HepG2 (cell line): ENCODE data around the gene DIAPH1. TPM values are rescaled to one million over a fixed set of nuclear protein-coding genes. Genes with fewer than 3 reads are reported as not detected.
A peak's percentile ranks its signal among the peaks of the same experiment; 100 is the strongest.

Experiments used
- ATAC-seq: fragments of 200-7000 bp; cut with Tn5 transposase; 3 replicates; pipeline ENCODE4 v1.9.1; 2020; ENCODE audit warnings: mild to moderate bottlenecking, moderate library complexity
- BruUV-seq: library from RNA; stranded (reverse); fragments of 400-500 nt; replicated peaks from 2 replicates; lab custom pipeline; 2021; lab: Mats Ljungman, UMichigan
- CTCF ChIA-PET: fragments of 300-600 bp; formaldehyde crosslinking; extraction: SDS; loops from one replicate; lab custom pipeline; 2021; ENCODE audit warnings: low total read pairs, inconsistent platforms, low intra/inter-chr PET ratio; lab: Yijun Ruan, JAX
- POLR2A ChIA-PET: fragments of 350-600 bp; sonication (Branson Sonifier 250); formaldehyde crosslinking; loops from one replicate; lab custom pipeline; 2020; ENCODE audit warnings: antibody characterized with exemption, inconsistent platforms; lab: Yijun Ruan, JAX
- DNase-seq: peaks from one replicate; pipeline ENCODE4 v3.0.0-alpha.2; 2015; ENCODE audit warnings: low spot score
- FAIRE-seq: peaks from 3 replicates; lab custom pipeline; 2011; peaks lifted over from hg19 to GRCh38; lab: Jason Lieb, UNC
- H2AFZ ChIP-seq: one replicate; pipeline ENCODE4 v1.6.1; 2011; ENCODE audit warnings: low read length, inconsistent platforms
- H3K27ac ChIP-seq: fragments of 300-600 bp; 3 replicates; pipeline ENCODE4 v1.8.0; 2011; ENCODE audit warnings: mixed run types, mild to moderate bottlenecking, mixed read lengths, low read length, inconsistent platforms; ENCODE audit not compliant: insufficient read depth; ENCODE audit errors: extremely low read length
- H3K27me3 ChIP-seq, 2 experiments: fragments of 200-600 bp in 1 of 2; 2 replicates in 1 of 2; 3 replicates in 1 of 2; pipeline versions ENCODE4 v1.6.0 to v1.8.0; 2011; ENCODE audit warnings: low read length in 2 of 2, mild to moderate bottlenecking in 2 of 2, moderate library complexity in 2 of 2, inconsistent platforms in 1 of 2; ENCODE audit not compliant: insufficient read depth in 2 of 2, control insufficient read depth in 1 of 2
- H3K36me3 ChIP-seq, 2 experiments: fragments of 200-600 bp in 1 of 2; replicated peaks in 1 of 2; 2 replicates in 1 of 2; 3 replicates in 1 of 2; pipeline versions ENCODE4 v1.5.1 to v1.8.0; 2011; ENCODE audit warnings: low read length in 2 of 2, inconsistent platforms in 1 of 2; ENCODE audit not compliant: insufficient read depth in 2 of 2, control insufficient read depth in 1 of 2
- H3K4me1 ChIP-seq: 2 replicates; pipeline ENCODE4 v1.5.1; 2012; ENCODE audit warnings: low read length, inconsistent platforms; ENCODE audit not compliant: insufficient read depth
- H3K4me2 ChIP-seq: 2 replicates; pipeline ENCODE4 v1.6.0; 2011; ENCODE audit warnings: low read depth, low read length, inconsistent platforms
- H3K4me3 ChIP-seq, 3 experiments: fragments of 200-600 bp in 1 of 3; sonication (generic), shearing (Covaris generic) in 1 of 3; replicated peaks in 1 of 3; 2 replicates each; pipeline ENCODE4 v1.5.1; 2011 to 2016; ENCODE audit warnings: low read length in 3 of 3, inconsistent platforms in 2 of 3, low read depth in 2 of 3, mild to moderate bottlenecking in 2 of 3, control low read depth in 1 of 3, mixed read lengths in 1 of 3; ENCODE audit not compliant: insufficient read depth in 1 of 3
- H3K79me2 ChIP-seq: one replicate; pipeline ENCODE4 v1.6.1; 2011; ENCODE audit warnings: low read length, inconsistent platforms; ENCODE audit not compliant: insufficient read depth
- H3K9ac ChIP-seq: 2 replicates; pipeline ENCODE4 v1.6.0; 2011; ENCODE audit warnings: mild to moderate bottlenecking, low read depth, low read length, inconsistent platforms; ENCODE audit not compliant: insufficient read depth
- H3K9me3 ChIP-seq: 2 replicates; pipeline ENCODE4 v1.5.1; 2012; ENCODE audit warnings: mild to moderate bottlenecking, low read length
- H4K20me1 ChIP-seq: 2 replicates; pipeline ENCODE4 v1.6.0; 2011; ENCODE audit warnings: inconsistent platforms, mild to moderate bottlenecking, low read length, moderate library complexity; ENCODE audit not compliant: insufficient read depth
- RELA ChIP-seq: sonication (generic); formaldehyde crosslinking; IDR thresholded peaks from 2 replicates; pipeline ENCODE4 v1.4.0; 2020; ENCODE audit warnings: missing genetic modification reagents
- XRCC5 ChIP-seq: fragments of 200-400 bp; formaldehyde crosslinking; optimal IDR thresholded peaks from 2 replicates; pipeline ENCODE3; 2017; ENCODE audit warnings: mild to moderate bottlenecking, low read length
- ZNF768 ChIP-seq: sonication (generic); formaldehyde crosslinking; IDR thresholded peaks from 2 replicates; pipeline ENCODE4 v1.4.0; 2020; ENCODE audit warnings: missing genetic modification reagents
- WGBS: methylation state at CpG from one replicate; pipeline ENCODE4 v1.1.6; 2017; ENCODE audit warnings: low lambda C conversion rate; 5-methylcytosine and 5-hydroxymethylcytosine counted together
- in situ Hi-C: cut with HindIII; loops from 2 replicates; pipeline ENCODE4 v1.10.0; 2017; ENCODE audit warnings: low pct_unique_long_range_greater_than_20kb; ENCODE audit not compliant: extremely low pct_ligation_motif_present
- intact Hi-C: fragments of 100-400 bp; cut with micrococcal nuclease; formaldehyde crosslinking; loops from one replicate; pipeline ENCODE4 v1.10.0; 2022; ENCODE audit not compliant: unreplicated experiment
- polyA plus RNA-seq, 8 experiments: library from polyadenylated mRNA; depleted of rRNA in 3 of 8; stranded (reverse) in 7 of 8; unstranded in 1 of 8; fragments of >200 nt; fragmentation: Illumina TruSeq in 4 of 8; extraction: Trizol in 4 of 8; gene quantifications; 2 replicates each; pipeline versions ENCODE4 v1.2.1 to v1.2.3, GENCODE V29; 2011 to 2016; ENCODE audit warnings: low read depth in 4 of 8, missing spikeins in 1 of 8, mixed read lengths in 1 of 8; ENCODE audit not compliant: insufficient read depth in 1 of 8
- total RNA-seq, 5 experiments: library from RNA; depleted of rRNA; stranded (reverse); fragments of >200 nt; fragmentation: Illumina TruSeq; extraction: Trizol; gene quantifications; 2 replicates each; pipeline ENCODE4 v1.2.3, GENCODE V29; 2016; ENCODE audit warnings: low read depth in 1 of 5
- TF ChIP-seq, protein P1 (sequence below): sonication (generic); formaldehyde crosslinking; IDR thresholded peaks from 2 replicates; pipeline ENCODE4 v1.5.0; 2020; ENCODE audit warnings: mild to moderate bottlenecking, missing genetic modification reagents, borderline replicate concordance
- TF ChIP-seq, protein P2 (sequence below): sonication (generic); formaldehyde crosslinking; IDR thresholded peaks from 2 replicates; pipeline ENCODE4 v1.4.0; 2020; ENCODE audit warnings: missing genetic modification reagents, borderline replicate concordance
- TF ChIP-seq, protein P3 (sequence below): sonication (generic); formaldehyde crosslinking; IDR thresholded peaks from 2 replicates; pipeline ENCODE4 v1.4.0; 2020; ENCODE audit warnings: mild to moderate bottlenecking, missing genetic modification reagents
- TF ChIP-seq, protein P4 (sequence below): sonication (generic); formaldehyde crosslinking; IDR thresholded peaks from 2 replicates; pipeline ENCODE4 v1.5.0; 2020; ENCODE audit warnings: mild to moderate bottlenecking, missing genetic modification reagents, borderline replicate concordance
- TF ChIP-seq, protein P5 (sequence below): fragments of 450-650 bp; IDR thresholded peaks from 2 replicates; pipeline ENCODE4 v1.6.1; 2016

The DIAPH1 gene
- total and polyA plus RNA-seq, 2 of the 13 experiments (the other 11 are each of a cell fraction or from before 2014, with no cell fraction given) = 25.1 to 33.9 TPM

DNA sequence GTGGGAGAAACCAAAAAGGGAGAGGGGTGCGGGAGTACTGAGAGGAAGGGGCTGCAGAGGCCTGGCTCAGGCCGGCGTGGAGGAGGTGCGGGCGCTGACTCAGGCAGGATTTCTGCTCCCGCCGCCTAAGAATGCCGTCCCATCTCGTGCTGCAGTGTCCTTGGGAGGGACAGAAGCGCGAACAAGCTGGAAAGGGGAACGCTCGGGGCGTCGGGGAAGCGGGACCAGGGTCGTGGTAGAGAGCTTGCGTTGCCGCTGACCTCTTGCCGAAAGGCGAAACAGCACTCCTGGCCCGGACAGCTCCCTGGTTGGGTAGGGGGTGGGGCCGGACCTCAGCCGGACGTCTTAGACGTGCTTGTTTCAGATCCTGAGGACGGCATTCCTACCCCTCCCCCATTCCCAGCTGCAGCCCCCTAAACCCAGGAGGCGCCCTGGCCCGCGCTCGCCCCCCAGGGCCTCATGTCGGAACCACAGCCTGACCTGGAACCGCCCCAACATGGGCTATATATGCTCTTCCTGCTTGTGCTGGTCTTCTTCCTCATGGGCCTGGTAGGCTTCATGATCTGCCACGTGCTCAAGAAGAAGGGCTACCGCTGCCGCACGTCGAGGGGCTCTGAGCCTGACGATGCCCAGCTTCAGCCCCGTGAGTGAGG is 19.1 kb upstream of the DIAPH1 start:
- BruUV-seq = TSS peak; percentile 47
- DNase-seq = peak; percentile 37
- Histone ChIP-seq H3K9me3 (no peaks in the 10 kb centered on the region), H4K20me1 (peaks cover 7% of the 10 kb centered on the region), H3K4me3 (peak overlapping the region; percentile 91 to 99 (median 99)), H3K36me3 (peaks cover 2 to 16% of the 10 kb centered on the region in 2 experiments; a peak in 1 of 5 replicates), H3K4me2 (peak overlapping the region; percentile 95), H2AFZ (peak overlapping the region; percentile 1), H3K27ac (peak overlapping the region; percentile 75), H3K9ac (peak overlapping the region; percentile 69), H3K4me1 (peaks cover 29% of the 10 kb centered on the region), H3K79me2 (peaks cover 33% of the 10 kb centered on the region), H3K27me3 (no peaks in the 10 kb centered on the region; a peak in 1 of 5 replicates)
- in situ Hi-C loops = loop anchor here (5.0 kb wide), 1 partner anchor 46 kb away; no protein-coding TSS in a partner anchor
- ChIA-PET CTCF (no interaction called here), POLR2A (interaction anchor here (1.2 to 3.1 kb wide), 14 partner anchors 9 to 331 kb away, joined by 3 to 35 read pairs (median 8); partner anchors contain the start of genes DELE1, DIAPH1, FCHSD1 and RNF14)
- 11% methylated on average over 22 of the region's 40 CpGs for whole genome bisulfite sequencing
- no peak for FAIRE-seq
- intact Hi-C loops = loop anchor here (1.0 kb wide), 1 partner anchor 46 kb away; no protein-coding TSS in a partner anchor
- peak; percentile 56 for ATAC-seq
- TF ChIP-seq, protein P1, sequence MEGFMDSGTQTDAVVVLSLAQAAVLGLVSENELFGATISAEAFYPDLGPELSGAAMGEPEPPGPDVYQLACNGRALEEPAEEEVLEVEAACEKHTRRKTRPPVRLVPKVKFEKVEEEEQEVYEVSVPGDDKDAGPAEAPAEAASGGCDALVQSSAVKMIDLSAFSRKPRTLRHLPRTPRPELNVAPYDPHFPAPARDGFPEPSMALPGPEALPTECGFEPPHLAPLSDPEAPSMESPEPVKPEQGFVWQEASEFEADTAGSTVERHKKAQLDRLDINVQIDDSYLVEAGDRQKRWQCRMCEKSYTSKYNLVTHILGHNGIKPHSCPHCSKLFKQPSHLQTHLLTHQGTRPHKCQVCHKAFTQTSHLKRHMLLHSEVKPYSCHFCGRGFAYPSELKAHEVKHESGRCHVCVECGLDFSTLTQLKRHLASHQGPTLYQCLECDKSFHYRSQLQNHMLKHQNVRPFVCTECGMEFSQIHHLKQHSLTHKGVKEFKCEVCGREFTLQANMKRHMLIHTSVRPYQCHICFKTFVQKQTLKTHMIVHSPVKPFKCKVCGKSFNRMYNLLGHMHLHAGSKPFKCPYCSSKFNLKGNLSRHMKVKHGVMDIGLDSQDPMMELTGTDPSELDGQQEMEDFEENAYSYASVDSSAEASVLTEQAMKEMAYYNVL (CRISPR knock-in tag) = peak; percentile 39; the same call in 1 of the 2 replicates
- TF ChIP-seq RELA (CRISPR knock-in tag) = no peak
- TF ChIP-seq, protein P2, sequence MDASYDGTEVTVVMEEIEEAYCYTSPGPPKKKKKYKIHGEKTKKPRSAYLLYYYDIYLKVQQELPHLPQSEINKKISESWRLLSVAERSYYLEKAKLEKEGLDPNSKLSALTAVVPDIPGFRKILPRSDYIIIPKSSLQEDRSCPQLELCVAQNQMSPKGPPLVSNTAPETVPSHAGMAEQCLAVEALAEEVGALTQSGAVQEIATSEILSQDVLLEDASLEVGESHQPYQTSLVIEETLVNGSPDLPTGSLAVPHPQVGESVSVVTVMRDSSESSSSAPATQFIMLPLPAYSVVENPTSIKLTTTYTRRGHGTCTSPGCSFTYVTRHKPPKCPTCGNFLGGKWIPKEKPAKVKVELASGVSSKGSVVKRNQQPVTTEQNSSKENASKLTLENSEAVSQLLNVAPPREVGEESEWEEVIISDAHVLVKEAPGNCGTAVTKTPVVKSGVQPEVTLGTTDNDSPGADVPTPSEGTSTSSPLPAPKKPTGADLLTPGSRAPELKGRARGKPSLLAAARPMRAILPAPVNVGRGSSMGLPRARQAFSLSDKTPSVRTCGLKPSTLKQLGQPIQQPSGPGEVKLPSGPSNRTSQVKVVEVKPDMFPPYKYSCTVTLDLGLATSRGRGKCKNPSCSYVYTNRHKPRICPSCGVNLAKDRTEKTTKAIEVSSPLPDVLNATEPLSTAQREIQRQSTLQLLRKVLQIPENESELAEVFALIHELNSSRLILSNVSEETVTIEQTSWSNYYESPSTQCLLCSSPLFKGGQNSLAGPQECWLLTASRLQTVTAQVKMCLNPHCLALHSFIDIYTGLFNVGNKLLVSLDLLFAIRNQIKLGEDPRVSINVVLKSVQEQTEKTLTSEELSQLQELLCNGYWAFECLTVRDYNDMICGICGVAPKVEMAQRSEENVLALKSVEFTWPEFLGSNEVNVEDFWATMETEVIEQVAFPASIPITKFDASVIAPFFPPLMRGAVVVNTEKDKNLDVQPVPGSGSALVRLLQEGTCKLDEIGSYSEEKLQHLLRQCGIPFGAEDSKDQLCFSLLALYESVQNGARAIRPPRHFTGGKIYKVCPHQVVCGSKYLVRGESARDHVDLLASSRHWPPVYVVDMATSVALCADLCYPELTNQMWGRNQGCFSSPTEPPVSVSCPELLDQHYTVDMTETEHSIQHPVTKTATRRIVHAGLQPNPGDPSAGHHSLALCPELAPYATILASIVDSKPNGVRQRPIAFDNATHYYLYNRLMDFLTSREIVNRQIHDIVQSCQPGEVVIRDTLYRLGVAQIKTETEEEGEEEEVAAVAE (CRISPR knock-in tag) = peak; percentile 13; the same call in 1 of the 2 replicates
- TF ChIP-seq ZNF768 (CRISPR knock-in tag) = 0 out of 2 replicates have a peak, but pooled peaks have one; percentile 27
- TF ChIP-seq, protein P3, sequence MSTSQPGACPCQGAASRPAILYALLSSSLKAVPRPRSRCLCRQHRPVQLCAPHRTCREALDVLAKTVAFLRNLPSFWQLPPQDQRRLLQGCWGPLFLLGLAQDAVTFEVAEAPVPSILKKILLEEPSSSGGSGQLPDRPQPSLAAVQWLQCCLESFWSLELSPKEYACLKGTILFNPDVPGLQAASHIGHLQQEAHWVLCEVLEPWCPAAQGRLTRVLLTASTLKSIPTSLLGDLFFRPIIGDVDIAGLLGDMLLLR (CRISPR knock-in tag) = 0 out of 2 replicates have a peak, but pooled peaks have one; percentile 28
- peak; percentile 41 for TF ChIP-seq XRCC5
- TF ChIP-seq, protein P4, sequence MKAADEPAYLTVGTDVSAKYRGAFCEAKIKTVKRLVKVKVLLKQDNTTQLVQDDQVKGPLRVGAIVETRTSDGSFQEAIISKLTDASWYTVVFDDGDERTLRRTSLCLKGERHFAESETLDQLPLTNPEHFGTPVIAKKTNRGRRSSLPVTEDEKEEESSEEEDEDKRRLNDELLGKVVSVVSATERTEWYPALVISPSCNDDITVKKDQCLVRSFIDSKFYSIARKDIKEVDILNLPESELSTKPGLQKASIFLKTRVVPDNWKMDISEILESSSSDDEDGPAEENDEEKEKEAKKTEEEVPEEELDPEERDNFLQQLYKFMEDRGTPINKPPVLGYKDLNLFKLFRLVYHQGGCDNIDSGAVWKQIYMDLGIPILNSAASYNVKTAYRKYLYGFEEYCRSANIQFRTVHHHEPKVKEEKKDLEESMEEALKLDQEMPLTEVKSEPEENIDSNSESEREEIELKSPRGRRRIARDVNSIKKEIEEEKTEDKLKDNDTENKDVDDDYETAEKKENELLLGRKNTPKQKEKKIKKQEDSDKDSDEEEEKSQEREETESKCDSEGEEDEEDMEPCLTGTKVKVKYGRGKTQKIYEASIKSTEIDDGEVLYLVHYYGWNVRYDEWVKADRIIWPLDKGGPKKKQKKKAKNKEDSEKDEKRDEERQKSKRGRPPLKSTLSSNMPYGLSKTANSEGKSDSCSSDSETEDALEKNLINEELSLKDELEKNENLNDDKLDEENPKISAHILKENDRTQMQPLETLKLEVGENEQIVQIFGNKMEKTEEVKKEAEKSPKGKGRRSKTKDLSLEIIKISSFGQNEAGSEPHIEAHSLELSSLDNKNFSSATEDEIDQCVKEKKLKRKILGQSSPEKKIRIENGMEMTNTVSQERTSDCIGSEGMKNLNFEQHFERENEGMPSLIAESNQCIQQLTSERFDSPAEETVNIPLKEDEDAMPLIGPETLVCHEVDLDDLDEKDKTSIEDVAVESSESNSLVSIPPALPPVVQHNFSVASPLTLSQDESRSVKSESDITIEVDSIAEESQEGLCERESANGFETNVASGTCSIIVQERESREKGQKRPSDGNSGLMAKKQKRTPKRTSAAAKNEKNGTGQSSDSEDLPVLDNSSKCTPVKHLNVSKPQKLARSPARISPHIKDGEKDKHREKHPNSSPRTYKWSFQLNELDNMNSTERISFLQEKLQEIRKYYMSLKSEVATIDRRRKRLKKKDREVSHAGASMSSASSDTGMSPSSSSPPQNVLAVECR (CRISPR knock-in tag) = peak; percentile 54; the same call in 1 of the 2 replicates
- TF ChIP-seq, protein P5, sequence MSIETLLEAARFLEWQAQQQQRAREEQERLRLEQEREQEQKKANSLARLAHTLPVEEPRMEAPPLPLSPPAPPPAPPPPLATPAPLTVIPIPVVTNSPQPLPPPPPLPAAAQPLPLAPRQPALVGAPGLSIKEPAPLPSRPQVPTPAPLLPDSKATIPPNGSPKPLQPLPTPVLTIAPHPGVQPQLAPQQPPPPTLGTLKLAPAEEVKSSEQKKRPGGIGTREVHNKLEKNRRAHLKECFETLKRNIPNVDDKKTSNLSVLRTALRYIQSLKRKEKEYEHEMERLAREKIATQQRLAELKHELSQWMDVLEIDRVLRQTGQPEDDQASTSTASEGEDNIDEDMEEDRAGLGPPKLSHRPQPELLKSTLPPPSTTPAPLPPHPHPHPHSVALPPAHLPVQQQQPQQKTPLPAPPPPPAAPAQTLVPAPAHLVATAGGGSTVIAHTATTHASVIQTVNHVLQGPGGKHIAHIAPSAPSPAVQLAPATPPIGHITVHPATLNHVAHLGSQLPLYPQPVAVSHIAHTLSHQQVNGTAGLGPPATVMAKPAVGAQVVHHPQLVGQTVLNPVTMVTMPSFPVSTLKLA = 0 out of 2 replicates have a peak, but pooled peaks have one; percentile 3
